ENCODE results near the gene NPTXR. TPM values are rescaled to one million over a fixed set of nuclear protein-coding genes. Genes with fewer than 3 reads are reported as not detected.
A peak's percentile ranks its signal among the peaks of the same experiment; 100 is the strongest.

The NPTXR gene
- total RNA-seq, 2 experiments from 2014 or later: 0.08 TPM; not detected in 1

GRCh38 chr22:38793317-38793716 lies 50.5 kb downstream of the NPTXR start:
- TF ChIP-seq CTCF (conservative IDR thresholded peaks at IDR 0.05; ENCODE audit: low read length) (no peak), EZH2phosphoT487 (IDR thresholded peaks at IDR 0.05; ENCODE audit: borderline replicate concordance, low read depth, low read length) (no peak)
- no TSS peak for BruUV-seq (replicated peaks)
- Histone ChIP-seq H4K20me1 (ENCODE audit: insufficient read depth, low read length) (no peaks in the 10 kb centered on the region), H3K9me2 (ENCODE audit: insufficient read depth, low read length) (no peaks in the 10 kb centered on the region), H3K4me1 (ENCODE audit: insufficient read depth, low read length, poor library complexity, severe bottlenecking) (peaks cover 14% of the 10 kb centered on the region), H3K79me2 (ENCODE audit: insufficient read depth, low read depth, low read length) (no peaks in the 10 kb centered on the region), H2AFZ (ENCODE audit: low read length) (peak overlapping the region; percentile 97; the same call in 1 of the 2 replicates), H3K36me3 (ENCODE audit: insufficient read depth, low read length) (no peaks in the 10 kb centered on the region), H3K4me2 (ENCODE audit: low read length) (peak overlapping the region; percentile 69), H3K9me3 (ENCODE audit: low read length) (no peaks in the 10 kb centered on the region), H3K27ac (ENCODE audit: low read depth, low read length, poor library complexity, severe bottlenecking) (no peak overlapping the region), H3K4me3 (ENCODE audit: low read depth, low read length, poor library complexity, severe bottlenecking) (peak overlapping the region; percentile 73)
- CTCF ChIA-PET (ENCODE audit: unreplicated experiment): no interaction called here
- POLR2A ChIA-PET: no interaction called here
- intact Hi-C loops (cut with micrococcal nuclease; ENCODE audit: unreplicated experiment): no loop called here
- DNase-seq (ENCODE audit: low spot score): no peak

GRCh38 chr22:38792833-38793232 lies 51.0 kb downstream of the NPTXR start:
- CTCF ChIA-PET (ENCODE audit: unreplicated experiment): no interaction called here
- H3K79me2 ChIP-seq (ENCODE audit: insufficient read depth, low read depth, low read length): no peaks in the 10 kb centered on the region
- intact Hi-C loops (cut with micrococcal nuclease; ENCODE audit: unreplicated experiment): no loop called here
- no peak overlapping the region for H2AFZ ChIP-seq (ENCODE audit: low read length)
- TF ChIP-seq EZH2phosphoT487 (IDR thresholded peaks at IDR 0.05; ENCODE audit: borderline replicate concordance, low read depth, low read length): no peak
- H3K4me2 ChIP-seq (ENCODE audit: low read length): peak overlapping the region; percentile 69
- no peaks in the 10 kb centered on the region for H3K36me3 ChIP-seq (ENCODE audit: insufficient read depth, low read length)
- TSS peak; percentile 83 for BruUV-seq (replicated peaks)
- POLR2A ChIA-PET: no interaction called here
- no peaks in the 10 kb centered on the region for H4K20me1 ChIP-seq (ENCODE audit: insufficient read depth, low read length)
- peaks cover 14% of the 10 kb centered on the region for H3K4me1 ChIP-seq (ENCODE audit: insufficient read depth, low read length, poor library complexity, severe bottlenecking)
- H3K9me2 ChIP-seq (ENCODE audit: insufficient read depth, low read length): no peaks in the 10 kb centered on the region
- peak overlapping the region; percentile 73 for H3K4me3 ChIP-seq (ENCODE audit: low read depth, low read length, poor library complexity, severe bottlenecking)
- DNase-seq (ENCODE audit: low spot score): no peak
- H3K27ac ChIP-seq (ENCODE audit: low read depth, low read length, poor library complexity, severe bottlenecking): no peak overlapping the region
- H3K9me3 ChIP-seq (ENCODE audit: low read length): no peaks in the 10 kb centered on the region

GRCh38 chr22:38789606-38790005 lies 54.2 kb downstream of the NPTXR start:
- H2AFZ ChIP-seq (ENCODE audit: low read length): no peak overlapping the region
- DNase-seq (ENCODE audit: low spot score): no peak
- intact Hi-C loops (cut with micrococcal nuclease; ENCODE audit: unreplicated experiment): no loop called here

More at GRCh38 chr22:38789606-38790005, 54.2 kb downstream of the NPTXR start:
- no peak for TF ChIP-seq EZH2phosphoT487 (IDR thresholded peaks at IDR 0.05; ENCODE audit: borderline replicate concordance, low read depth, low read length)
- TF ChIP-seq CTCF (conservative IDR thresholded peaks at IDR 0.05; ENCODE audit: low read length): no peak
- no peaks in the 10 kb centered on the region for H3K9me3 ChIP-seq (ENCODE audit: low read length)
- no peaks in the 10 kb centered on the region for H3K9me2 ChIP-seq (ENCODE audit: insufficient read depth, low read length)
- no peak overlapping the region for H3K27ac ChIP-seq (ENCODE audit: low read depth, low read length, poor library complexity, severe bottlenecking)
- no peaks in the 10 kb centered on the region for H3K36me3 ChIP-seq (ENCODE audit: insufficient read depth, low read length)
- ChIA-PET CTCF (ENCODE audit: unreplicated experiment) (no interaction called here), POLR2A (no interaction called here)
- no peak overlapping the region for H3K4me3 ChIP-seq (ENCODE audit: low read depth, low read length, poor library complexity, severe bottlenecking)
- no peaks in the 10 kb centered on the region for H4K20me1 ChIP-seq (ENCODE audit: insufficient read depth, low read length)
- H3K4me1 ChIP-seq (ENCODE audit: insufficient read depth, low read length, poor library complexity, severe bottlenecking): peaks cover 13% of the 10 kb centered on the region
- no peaks in the 10 kb centered on the region for H3K79me2 ChIP-seq (ENCODE audit: insufficient read depth, low read depth, low read length)
- BruUV-seq (replicated peaks): no TSS peak
- H3K4me2 ChIP-seq (ENCODE audit: low read length): no peak overlapping the region

Measured in OCI-LY7 (cell line).